Hepatocyte (in vitro differentiated cells): Measurements from ENCODE around the gene PRELID3B. TPM values are rescaled to one million over a fixed set of nuclear protein-coding genes. Genes with fewer than 3 reads are reported as not detected.

Source experiments
- DNase-seq: peaks from one replicate; pipeline ENCODE4 v3.0.0-alpha.2; 2016; ENCODE audit warnings: low spot score
- H2AFZ ChIP-seq: fragments of 200-600 bp; sonication (generic); 2 replicates; pipeline ENCODE4 v1.6.0; 2016; ENCODE audit warnings: antibody characterized with exemption, mild to moderate bottlenecking
- H3K27ac ChIP-seq: fragments of 200-600 bp; sonication (generic); 2 replicates; pipeline ENCODE4 v1.5.1; 2016; ENCODE audit warnings: mild to moderate bottlenecking
- H3K27me3 ChIP-seq: fragments of 200-600 bp; sonication (generic); 2 replicates; pipeline ENCODE4 v1.6.1; 2016
- H3K36me3 ChIP-seq: fragments of 200-600 bp; sonication (generic); replicated peaks from 2 replicates; pipeline ENCODE4 v1.5.1; 2016; ENCODE audit warnings: low read depth; ENCODE audit not compliant: insufficient read depth
- H3K4me1 ChIP-seq: fragments of 200-600 bp; sonication (generic); 2 replicates; pipeline ENCODE4 v1.5.1; 2016; ENCODE audit warnings: mild to moderate bottlenecking, moderate library complexity; ENCODE audit not compliant: insufficient read depth
- H3K4me2 ChIP-seq: fragments of 200-600 bp; sonication (generic); 2 replicates; pipeline ENCODE4 v1.6.0; 2016
- H3K4me3 ChIP-seq: fragments of 200-600 bp; sonication (generic); 2 replicates; pipeline ENCODE4 v1.5.1; 2016; ENCODE audit warnings: mild to moderate bottlenecking
- H3K79me2 ChIP-seq: fragments of 200-600 bp; sonication (generic); 2 replicates; pipeline ENCODE4 v1.6.0; 2017; ENCODE audit warnings: mild to moderate bottlenecking
- H3K9me2 ChIP-seq: fragments of 200-600 bp; sonication (generic); replicated peaks from 2 replicates; pipeline ENCODE4 v1.6.0; 2017; ENCODE audit warnings: mild to moderate bottlenecking; ENCODE audit not compliant: insufficient read depth
- H3K9me3 ChIP-seq: fragments of 200-600 bp; sonication (generic); 2 replicates; pipeline ENCODE4 v1.5.1; 2016; ENCODE audit warnings: low read depth, mild to moderate bottlenecking
- H4K20me1 ChIP-seq: fragments of 200-600 bp; sonication (generic); 2 replicates; pipeline ENCODE4 v1.6.0; 2016; ENCODE audit warnings: mild to moderate bottlenecking; ENCODE audit not compliant: insufficient read depth, poor library complexity, severe bottlenecking
- EZH2 ChIP-seq: fragments of 200-600 bp; sonication (generic); IDR thresholded peaks from 2 replicates; pipeline ENCODE4 v1.6.1; 2016; ENCODE audit warnings: antibody characterized with exemption, mild to moderate bottlenecking, borderline replicate concordance
- EZH2phosphoT487 ChIP-seq: fragments of 200-600 bp; sonication (generic); IDR thresholded peaks from one replicate; pipeline ENCODE4 v1.6.1; 2018; ENCODE audit warnings: antibody characterized with exemption, mild to moderate bottlenecking, low read depth, moderate library complexity; ENCODE audit not compliant: unreplicated experiment, severe bottlenecking
- WGBS: methylation state at CpG from one replicate; pipeline ENCODE4 v1.1.6; 2016; ENCODE audit warnings: low lambda C conversion rate; ENCODE audit errors: missing lambda C conversion rate; 5-methylcytosine and 5-hydroxymethylcytosine counted together
- polyA plus RNA-seq: library from polyadenylated mRNA; unstranded; fragments of >200 nt; fragmentation: Nextera tagmentation; extraction: Ambion mirVana; gene quantifications from 2 replicates; pipeline ENCODE4 v1.2.1, GENCODE V29; 2016
- total RNA-seq: library from RNA; depleted of rRNA; stranded (reverse); fragments of >200 nt; gene quantifications from 2 replicates; pipeline ENCODE4 v1.2.3, GENCODE V29; 2014
- TF ChIP-seq, protein P1 (sequence below): fragments of 200-600 bp; sonication (generic); IDR thresholded peaks from 2 replicates; pipeline ENCODE4 v1.5.1; 2016; ENCODE audit warnings: antibody characterized with exemption, mild to moderate bottlenecking; ENCODE audit not compliant: poor library complexity

The PRELID3B gene
- total and polyA plus RNA-seq, 2 experiments from 2014 or later = 38.2 to 75.7 TPM

DNA sequence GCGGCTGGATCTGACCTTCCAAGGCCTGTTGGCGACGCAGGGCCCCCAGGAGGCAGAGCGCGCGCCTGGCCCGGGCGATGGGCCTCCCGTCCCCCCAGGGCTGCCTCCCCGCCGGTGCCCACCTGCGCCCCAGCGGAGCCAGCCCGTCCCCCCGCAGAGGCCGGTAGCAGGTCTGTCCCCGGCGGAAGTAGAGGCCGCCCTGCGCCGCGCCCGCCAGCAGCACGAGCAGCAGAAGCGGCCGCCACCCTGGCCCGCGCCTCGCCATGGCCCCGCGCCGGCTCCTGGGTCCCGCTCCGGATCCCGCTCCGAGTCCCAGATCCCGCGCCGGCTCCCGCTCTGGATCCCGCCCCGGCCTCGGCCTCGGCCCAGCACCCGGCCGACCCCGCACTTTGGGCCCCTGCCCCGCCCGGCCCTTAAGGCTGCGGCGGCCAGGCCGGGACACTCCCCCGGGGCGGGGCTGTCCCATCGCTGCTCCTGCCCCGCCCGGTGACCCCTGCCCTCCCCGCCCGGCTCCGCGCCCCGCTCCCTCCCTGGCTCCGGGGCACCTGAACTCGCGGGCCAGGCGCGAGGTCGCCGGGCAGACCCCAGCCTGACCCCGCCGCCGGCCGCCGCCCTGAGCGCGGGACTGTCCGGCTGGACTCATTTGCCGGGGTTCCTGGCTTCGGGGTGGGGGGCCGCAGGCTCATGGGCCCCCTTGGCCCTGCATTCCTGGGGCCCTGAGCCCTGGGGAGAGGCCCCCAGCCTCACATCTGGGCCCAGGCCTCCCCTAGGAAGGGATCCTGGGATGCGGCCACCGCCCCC lies 35.5 kb downstream of the PRELID3B start, which contains the start of gene CTSZ:
CTSZ (minus strand) TSS at position 391 of the 801 bp plus-strand sequence; CDS start at position 265, 126 bp downstream.
- H3K36me3 ChIP-seq = no peaks in the 10 kb centered on the region
- TF ChIP-seq EZH2 (no peak), EZH2phosphoT487 (no peak)
- TF ChIP-seq, protein P1, sequence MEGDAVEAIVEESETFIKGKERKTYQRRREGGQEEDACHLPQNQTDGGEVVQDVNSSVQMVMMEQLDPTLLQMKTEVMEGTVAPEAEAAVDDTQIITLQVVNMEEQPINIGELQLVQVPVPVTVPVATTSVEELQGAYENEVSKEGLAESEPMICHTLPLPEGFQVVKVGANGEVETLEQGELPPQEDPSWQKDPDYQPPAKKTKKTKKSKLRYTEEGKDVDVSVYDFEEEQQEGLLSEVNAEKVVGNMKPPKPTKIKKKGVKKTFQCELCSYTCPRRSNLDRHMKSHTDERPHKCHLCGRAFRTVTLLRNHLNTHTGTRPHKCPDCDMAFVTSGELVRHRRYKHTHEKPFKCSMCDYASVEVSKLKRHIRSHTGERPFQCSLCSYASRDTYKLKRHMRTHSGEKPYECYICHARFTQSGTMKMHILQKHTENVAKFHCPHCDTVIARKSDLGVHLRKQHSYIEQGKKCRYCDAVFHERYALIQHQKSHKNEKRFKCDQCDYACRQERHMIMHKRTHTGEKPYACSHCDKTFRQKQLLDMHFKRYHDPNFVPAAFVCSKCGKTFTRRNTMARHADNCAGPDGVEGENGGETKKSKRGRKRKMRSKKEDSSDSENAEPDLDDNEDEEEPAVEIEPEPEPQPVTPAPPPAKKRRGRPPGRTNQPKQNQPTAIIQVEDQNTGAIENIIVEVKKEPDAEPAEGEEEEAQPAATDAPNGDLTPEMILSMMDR = no peak
- H3K4me1 ChIP-seq = peaks cover 15% of the 10 kb centered on the region
- H2AFZ ChIP-seq = peak within 1 kb of the TSS; percentile 64
- WGBS = 16% methylated on average over 29 of the region's 82 CpGs
- no peaks in the 10 kb centered on the region for H3K9me3 ChIP-seq
- no peaks in the 10 kb centered on the region for H3K9me2 ChIP-seq
- peak within 1 kb of the TSS; percentile 42 for H3K4me3 ChIP-seq
- no peaks in the 10 kb centered on the region for H3K27me3 ChIP-seq
- no peaks in the 10 kb centered on the region for H4K20me1 ChIP-seq
- H3K27ac ChIP-seq = peak within 1 kb of the TSS; percentile 23
- peak within 1 kb of the TSS; percentile 98 for H3K4me2 ChIP-seq
- DNase-seq = peak; percentile 75
- peaks cover 12% of the 10 kb centered on the region for H3K79me2 ChIP-seq

DNA sequence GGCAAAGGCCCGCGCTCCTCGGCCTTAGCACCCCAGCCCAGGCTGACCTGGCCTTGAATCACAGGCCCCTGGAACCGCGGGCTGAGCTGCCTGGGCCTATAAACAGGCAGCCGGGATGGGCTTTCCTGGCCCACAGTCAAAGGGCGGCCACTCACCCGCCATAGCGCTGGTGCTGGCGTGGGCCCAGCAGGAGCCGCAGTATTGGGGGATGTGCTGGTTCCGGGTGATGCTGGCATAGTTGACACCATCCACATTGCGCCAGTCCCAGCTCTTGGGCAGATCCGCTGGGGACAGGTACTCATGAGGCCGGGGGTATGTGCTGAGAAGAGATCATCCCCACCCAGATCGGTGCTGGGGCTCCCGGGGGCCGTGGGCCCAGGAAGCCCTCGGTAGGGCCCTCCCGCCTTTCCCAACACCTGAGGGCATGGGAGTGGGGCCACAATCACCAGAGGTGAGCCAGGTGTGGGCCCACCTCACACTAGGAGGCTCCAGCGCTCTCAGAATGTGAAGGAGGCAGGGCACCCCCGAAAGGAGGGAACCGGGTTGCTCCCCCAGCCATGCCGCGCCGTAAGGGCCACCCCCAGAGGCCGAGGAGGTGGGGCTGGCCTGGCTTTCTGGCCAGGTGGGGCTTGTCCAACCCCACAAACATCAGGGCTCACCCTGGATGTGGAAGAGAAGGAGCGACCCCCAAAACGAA lies 36.3 kb downstream of the PRELID3B start:
- H2AFZ ChIP-seq = peak overlapping the region; percentile 64
- H3K4me2 ChIP-seq = peak overlapping the region; percentile 98
- H3K27ac ChIP-seq = peak overlapping the region; percentile 23
- peaks cover 12% of the 10 kb centered on the region for H3K79me2 ChIP-seq
- no peaks in the 10 kb centered on the region for H3K27me3 ChIP-seq
- H3K9me2 ChIP-seq = no peaks in the 10 kb centered on the region
- WGBS = 72% methylated on average over 28 of the region's 29 CpGs
- TF ChIP-seq, protein P1 = no peak
- TF ChIP-seq EZH2 (no peak), EZH2phosphoT487 (no peak)
- no peaks in the 10 kb centered on the region for H3K36me3 ChIP-seq
- no peaks in the 10 kb centered on the region for H4K20me1 ChIP-seq
- no peak for DNase-seq
- H3K9me3 ChIP-seq = no peaks in the 10 kb centered on the region
- peak overlapping the region; percentile 42 for H3K4me3 ChIP-seq
- H3K4me1 ChIP-seq = peaks cover 15% of the 10 kb centered on the region

DNA sequence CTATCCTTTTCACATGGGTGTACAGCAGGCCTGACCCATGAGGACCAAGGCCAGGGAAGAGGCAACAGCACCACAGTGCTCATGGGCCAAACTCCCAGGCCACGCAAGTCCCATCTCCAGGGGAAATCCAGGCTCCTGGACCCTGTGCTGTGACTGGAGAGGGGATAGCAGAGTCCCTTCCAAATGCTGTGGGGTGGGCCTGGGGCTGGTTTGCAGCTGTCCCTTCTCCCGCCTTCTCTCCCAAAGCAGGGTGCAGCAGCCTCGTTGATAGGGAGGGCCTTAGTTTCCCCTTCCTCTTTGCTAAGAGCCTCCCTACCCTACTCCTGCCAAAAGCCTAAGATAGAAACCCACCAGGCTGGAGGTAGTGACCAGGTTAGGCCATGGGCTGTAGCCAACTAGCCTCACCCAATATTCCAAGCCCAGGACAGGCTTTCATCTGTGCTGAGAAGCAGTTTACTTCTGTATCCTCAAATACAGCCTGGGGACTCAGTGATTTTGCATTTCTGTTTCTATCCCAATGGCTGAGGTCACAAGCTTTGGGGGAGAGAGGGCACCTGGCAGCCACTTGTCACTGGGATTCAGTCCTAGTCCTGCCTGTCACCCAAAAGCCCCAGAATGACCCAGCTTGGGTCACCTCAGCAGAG lies 36.9 kb downstream of the PRELID3B start:
- H4K20me1 ChIP-seq = no peaks in the 10 kb centered on the region
- 92% methylated on average over 3 of the region's 3 CpGs for WGBS
- H3K27me3 ChIP-seq = no peaks in the 10 kb centered on the region
- H3K9me2 ChIP-seq = no peaks in the 10 kb centered on the region
- no peak overlapping the region for H3K27ac ChIP-seq
- no peak overlapping the region for H3K4me3 ChIP-seq
- H3K4me2 ChIP-seq = peak overlapping the region; percentile 98
- H3K9me3 ChIP-seq = no peaks in the 10 kb centered on the region
- no peak for DNase-seq
- H3K79me2 ChIP-seq = peaks cover 12% of the 10 kb centered on the region
- H3K4me1 ChIP-seq = peaks cover 15% of the 10 kb centered on the region
- no peaks in the 10 kb centered on the region for H3K36me3 ChIP-seq
- no peak overlapping the region for H2AFZ ChIP-seq
- TF ChIP-seq, protein P1 = no peak
- TF ChIP-seq EZH2phosphoT487 (no peak), EZH2 (no peak)
